ENCODE results near the gene ARSB. TPM values are rescaled to one million over a fixed set of nuclear protein-coding genes. Genes with fewer than 3 reads are reported as not detected.

The ARSB gene
- total RNA-seq, 1 donor from 2014 or later, result 23.5 TPM

GRCh38 chr5:78843436-78843835 is 141.7 kb downstream of the ARSB start:
- Mint-ChIP-seq H3K4me1 (ENCODE audit: low read depth, unreplicated experiment) (no peaks in the 10 kb centered on the region), H3K27ac (ENCODE audit: unreplicated experiment) (no peak overlapping the region), H3K4me3 (ENCODE audit: unreplicated experiment) (no peak overlapping the region), H3K9me3 (ENCODE audit: unreplicated experiment) (peaks cover 2% of the 10 kb centered on the region), H3K27me3 (ENCODE audit: unreplicated experiment) (peaks cover 2% of the 10 kb centered on the region), H3K36me3 (ENCODE audit: unreplicated experiment) (peaks cover 10% of the 10 kb centered on the region)
- no peak for DNase-seq
- TF ChIP-seq CTCF (IDR thresholded peaks at IDR 0.05; ENCODE audit: partially characterized antibody, unreplicated experiment), result no peak

GRCh38 chr5:78841767-78842166 is 143.3 kb downstream of the ARSB start:
- TF ChIP-seq CTCF (IDR thresholded peaks at IDR 0.05; ENCODE audit: partially characterized antibody, unreplicated experiment), result no peak
- H3K4me3 Mint-ChIP-seq (ENCODE audit: unreplicated experiment), result no peak overlapping the region
- DNase-seq, result no peak
- peaks cover 11% of the 10 kb centered on the region for H3K36me3 Mint-ChIP-seq (ENCODE audit: unreplicated experiment)
- no peak overlapping the region for H3K27ac Mint-ChIP-seq (ENCODE audit: unreplicated experiment)
- H3K27me3 Mint-ChIP-seq (ENCODE audit: unreplicated experiment), result peaks cover 2% of the 10 kb centered on the region
- no peaks in the 10 kb centered on the region for H3K4me1 Mint-ChIP-seq (ENCODE audit: low read depth, unreplicated experiment)
- H3K9me3 Mint-ChIP-seq (ENCODE audit: unreplicated experiment), result peaks cover 2% of the 10 kb centered on the region

GRCh38 chr5:78838753-78839152 is 146.4 kb downstream of the ARSB start:
- H3K27ac Mint-ChIP-seq (ENCODE audit: unreplicated experiment), result no peak overlapping the region

GRCh38 chr5:78837836-78838235 is 147.3 kb downstream of the ARSB start:
- H3K4me1 Mint-ChIP-seq (ENCODE audit: low read depth, unreplicated experiment), result peaks cover 15% of the 10 kb centered on the region
- no peaks in the 10 kb centered on the region for H3K9me3 Mint-ChIP-seq (ENCODE audit: unreplicated experiment)
- no peak for TF ChIP-seq CTCF (IDR thresholded peaks at IDR 0.05; ENCODE audit: partially characterized antibody, unreplicated experiment)
- H3K27me3 Mint-ChIP-seq (ENCODE audit: unreplicated experiment), result no peaks in the 10 kb centered on the region
- H3K36me3 Mint-ChIP-seq (ENCODE audit: unreplicated experiment), result peaks cover 4% of the 10 kb centered on the region
- H3K27ac Mint-ChIP-seq (ENCODE audit: unreplicated experiment), result no peak overlapping the region
- no peak overlapping the region for H3K4me3 Mint-ChIP-seq (ENCODE audit: unreplicated experiment)
- no peak for DNase-seq

More at GRCh38 chr5:78838753-78839152, 146.4 kb downstream of the ARSB start:
- Mint-ChIP-seq H3K36me3 (ENCODE audit: unreplicated experiment) (peaks cover 4% of the 10 kb centered on the region), H3K9me3 (ENCODE audit: unreplicated experiment) (no peaks in the 10 kb centered on the region), H3K4me1 (ENCODE audit: low read depth, unreplicated experiment) (peaks cover 10% of the 10 kb centered on the region), H3K4me3 (ENCODE audit: unreplicated experiment) (no peak overlapping the region), H3K27me3 (ENCODE audit: unreplicated experiment) (peaks cover 2% of the 10 kb centered on the region)
- no peak for DNase-seq
- no peak for TF ChIP-seq CTCF (IDR thresholded peaks at IDR 0.05; ENCODE audit: partially characterized antibody, unreplicated experiment)

- peak; percentile 52 for DNase-seq
- peaks cover 4% of the 10 kb centered on the region for H3K36me3 Mint-ChIP-seq (ENCODE audit: unreplicated experiment)
- H3K4me3 Mint-ChIP-seq (ENCODE audit: unreplicated experiment), result peak overlapping the region; percentile 12
- no peaks in the 10 kb centered on the region for H3K9me3 Mint-ChIP-seq (ENCODE audit: unreplicated experiment)
- peaks cover 21% of the 10 kb centered on the region for H3K4me1 Mint-ChIP-seq (ENCODE audit: low read depth, unreplicated experiment)
- H3K27ac Mint-ChIP-seq (ENCODE audit: unreplicated experiment), result peak overlapping the region; percentile 56
- TF ChIP-seq CTCF (IDR thresholded peaks at IDR 0.05; ENCODE audit: partially characterized antibody, unreplicated experiment), result no peak
- H3K27me3 Mint-ChIP-seq (ENCODE audit: unreplicated experiment), result peaks cover 3% of the 10 kb centered on the region
Observed at GRCh38 chr5:78835176-78835575, 149.9 kb downstream of the ARSB start.
